Stomach (tissue), 4 donors: ENCODE measurements around the gene REC114.

Source experiments
- EP300 ChIP-seq: sonication (generic); formaldehyde crosslinking; IDR thresholded peaks from one replicate; pipeline ENCODE4 v1.6.1; 2017; ENCODE audit warnings: antibody characterized with exemption
- POLR2A ChIP-seq, 4 donors: fragments of 450-650 bp; IDR thresholded peaks; one replicate each; pipeline ENCODE4 v1.6.1; 2016; ENCODE audit warnings: antibody characterized with exemption in 4 of 4, control low read depth in 2 of 4, mild to moderate bottlenecking in 1 of 4, moderate library complexity in 1 of 4
- POLR2AphosphoS5 ChIP-seq, 3 donors: sonication (generic); formaldehyde crosslinking; IDR thresholded peaks; one replicate each; pipeline ENCODE4 v1.6.1; 2016; ENCODE audit warnings: antibody characterized with exemption in 3 of 3
- TF ChIP-seq, protein P1 (sequence below), 7 experiments: fragments of 450-650 bp in 4 of 7; fragments of 200-600 bp in 3 of 7; sonication (generic) in 3 of 7; IDR thresholded peaks; one replicate each; pipeline ENCODE4 v1.5.1; 2016 to 2019; ENCODE audit warnings: antibody characterized with exemption in 7 of 7, control low read depth in 2 of 7, mild to moderate bottlenecking in 1 of 7

DNA sequence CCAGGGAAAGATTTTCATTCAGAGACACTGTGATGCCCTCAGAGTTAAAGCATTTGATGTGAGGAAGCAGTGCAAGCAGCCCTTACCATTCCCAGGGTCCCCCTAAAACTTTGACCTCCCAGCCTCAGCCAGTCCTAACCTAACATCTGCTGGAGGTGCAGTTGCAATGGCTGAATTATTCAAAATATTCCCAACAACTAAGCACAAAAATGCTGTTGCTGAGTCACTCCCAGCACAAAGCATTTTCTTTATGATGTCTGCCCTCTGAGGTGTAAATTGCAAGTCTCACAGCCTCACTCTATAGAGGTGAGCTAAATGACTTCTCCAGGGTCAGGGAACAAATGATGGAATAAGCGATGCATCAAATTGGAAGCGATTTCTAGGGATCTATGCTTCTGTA lies 6.4 kb upstream of the REC114 start:
- TF ChIP-seq, protein P1, sequence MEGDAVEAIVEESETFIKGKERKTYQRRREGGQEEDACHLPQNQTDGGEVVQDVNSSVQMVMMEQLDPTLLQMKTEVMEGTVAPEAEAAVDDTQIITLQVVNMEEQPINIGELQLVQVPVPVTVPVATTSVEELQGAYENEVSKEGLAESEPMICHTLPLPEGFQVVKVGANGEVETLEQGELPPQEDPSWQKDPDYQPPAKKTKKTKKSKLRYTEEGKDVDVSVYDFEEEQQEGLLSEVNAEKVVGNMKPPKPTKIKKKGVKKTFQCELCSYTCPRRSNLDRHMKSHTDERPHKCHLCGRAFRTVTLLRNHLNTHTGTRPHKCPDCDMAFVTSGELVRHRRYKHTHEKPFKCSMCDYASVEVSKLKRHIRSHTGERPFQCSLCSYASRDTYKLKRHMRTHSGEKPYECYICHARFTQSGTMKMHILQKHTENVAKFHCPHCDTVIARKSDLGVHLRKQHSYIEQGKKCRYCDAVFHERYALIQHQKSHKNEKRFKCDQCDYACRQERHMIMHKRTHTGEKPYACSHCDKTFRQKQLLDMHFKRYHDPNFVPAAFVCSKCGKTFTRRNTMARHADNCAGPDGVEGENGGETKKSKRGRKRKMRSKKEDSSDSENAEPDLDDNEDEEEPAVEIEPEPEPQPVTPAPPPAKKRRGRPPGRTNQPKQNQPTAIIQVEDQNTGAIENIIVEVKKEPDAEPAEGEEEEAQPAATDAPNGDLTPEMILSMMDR (IDR thresholded peaks at IDR 0.05), result no peak
- no peak for TF ChIP-seq POLR2AphosphoS5 (IDR thresholded peaks at IDR 0.05)
- TF ChIP-seq EP300, result no peak
- no peak for TF ChIP-seq POLR2A (IDR thresholded peaks at IDR 0.05)
